Activated naive CD8-positive, alpha-beta T cell (primary cell): ENCODE measurements around the gene CST9.
"Not testable (repeated sequence)": the region's sequence is repeated elsewhere in the genome, so short reads cannot be mapped to it uniquely, and the experiment has no call there.

Experiments used
- H3K27ac Mint-ChIP-seq: one replicate; pipeline ENCODE4 v1.8.0; 2021; ENCODE audit warnings: mixed read lengths
- H3K27me3 Mint-ChIP-seq: one replicate; pipeline ENCODE4 v1.8.0; 2021; ENCODE audit warnings: mixed read lengths
- H3K36me3 Mint-ChIP-seq: one replicate; pipeline ENCODE4 v1.8.0; 2021; ENCODE audit warnings: mixed read lengths
- H3K4me1 Mint-ChIP-seq: one replicate; pipeline ENCODE4 v1.8.0; 2021; ENCODE audit warnings: low read depth, mixed read lengths
- H3K4me3 Mint-ChIP-seq: one replicate; pipeline ENCODE4 v1.8.0; 2021; ENCODE audit warnings: mild to moderate bottlenecking, mixed read lengths
- H3K9me3 Mint-ChIP-seq: one replicate; pipeline ENCODE4 v1.8.0; 2021; ENCODE audit warnings: low read depth, mixed read lengths

The CST9 gene

DNA sequence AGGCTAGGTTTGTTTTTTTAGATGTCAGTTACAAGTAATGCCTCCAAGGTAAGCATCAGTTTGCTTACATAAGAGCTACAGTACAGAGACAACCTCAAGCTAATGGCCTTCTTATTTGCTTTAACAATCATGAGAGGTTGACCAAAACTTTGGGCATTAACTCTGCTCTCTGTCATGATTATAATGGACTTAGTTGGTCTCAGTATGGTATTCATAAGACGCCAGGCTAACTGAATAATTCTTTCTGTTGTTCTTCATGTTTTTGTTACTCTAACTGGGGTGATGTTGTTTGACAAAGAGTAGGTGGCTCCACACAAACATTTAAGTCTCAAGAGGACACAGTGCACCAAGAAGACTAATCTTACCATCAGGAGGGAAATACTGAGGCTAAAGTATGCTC lies 9.8 kb downstream of the CST9 start:
- no peaks in the 10 kb centered on the region for H3K4me1 Mint-ChIP-seq
- H3K4me3 Mint-ChIP-seq: no peak overlapping the region
- no peaks in the 10 kb centered on the region for H3K9me3 Mint-ChIP-seq

DNA sequence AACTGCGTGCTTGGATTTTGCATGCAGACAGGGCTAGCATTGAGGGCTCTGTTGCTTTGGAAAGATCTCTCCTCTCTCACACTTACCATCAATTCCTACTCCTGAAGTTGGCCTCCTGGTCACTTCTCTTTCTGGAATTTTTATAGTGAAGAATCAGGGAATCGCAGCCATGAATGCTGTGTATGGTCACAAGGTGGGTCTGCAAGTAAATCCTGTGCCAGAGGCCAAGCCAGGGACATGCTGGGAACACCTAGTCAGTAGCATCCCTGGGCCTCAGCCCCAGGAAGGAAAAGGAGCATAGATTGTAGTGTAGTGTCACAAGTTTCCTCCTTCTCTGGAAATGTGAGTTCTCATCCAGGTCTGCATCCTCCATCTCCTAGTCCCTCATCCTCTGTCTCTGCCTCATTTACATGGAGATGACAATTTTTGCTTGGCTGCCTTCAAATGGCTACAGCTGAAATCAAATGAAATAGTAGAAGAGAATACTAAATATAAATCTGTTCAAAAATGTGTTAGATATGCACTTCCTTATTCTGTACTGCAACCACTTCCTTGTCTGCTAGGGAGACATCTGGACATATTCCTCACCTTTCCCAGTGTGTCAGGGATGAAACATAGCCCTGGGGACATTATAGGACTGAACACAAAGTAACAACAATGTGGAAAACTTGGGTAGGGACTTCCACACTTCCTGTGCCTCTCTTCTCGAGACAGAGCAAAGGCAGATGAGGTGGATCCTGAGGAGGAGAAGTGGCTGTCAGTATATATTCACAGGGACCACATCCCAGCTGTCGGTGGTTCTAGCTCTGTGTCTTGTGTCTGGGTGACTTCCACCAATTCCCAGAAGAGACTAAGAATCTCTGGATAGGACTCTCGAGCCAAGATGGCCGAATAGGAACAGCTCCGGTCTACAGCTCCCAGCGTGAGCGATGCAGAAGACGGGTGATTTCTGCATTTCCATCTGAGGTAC lies 17.0 kb downstream of the CST9 start:
- H3K27me3 Mint-ChIP-seq: peaks cover 9% of the 10 kb centered on the region
- H3K4me3 Mint-ChIP-seq: no peak overlapping the region
- H3K9me3 Mint-ChIP-seq: no peaks in the 10 kb centered on the region
- H3K27ac Mint-ChIP-seq: no peak overlapping the region
- no peaks in the 10 kb centered on the region for H3K4me1 Mint-ChIP-seq
- H3K36me3 Mint-ChIP-seq: no peaks in the 10 kb centered on the region

More for the DNA sequence above, 9.8 kb downstream of the CST9 start:
- H3K27ac Mint-ChIP-seq: no peak overlapping the region
- H3K27me3 Mint-ChIP-seq: no peaks in the 10 kb centered on the region
- H3K36me3 Mint-ChIP-seq: no peaks in the 10 kb centered on the region

DNA sequence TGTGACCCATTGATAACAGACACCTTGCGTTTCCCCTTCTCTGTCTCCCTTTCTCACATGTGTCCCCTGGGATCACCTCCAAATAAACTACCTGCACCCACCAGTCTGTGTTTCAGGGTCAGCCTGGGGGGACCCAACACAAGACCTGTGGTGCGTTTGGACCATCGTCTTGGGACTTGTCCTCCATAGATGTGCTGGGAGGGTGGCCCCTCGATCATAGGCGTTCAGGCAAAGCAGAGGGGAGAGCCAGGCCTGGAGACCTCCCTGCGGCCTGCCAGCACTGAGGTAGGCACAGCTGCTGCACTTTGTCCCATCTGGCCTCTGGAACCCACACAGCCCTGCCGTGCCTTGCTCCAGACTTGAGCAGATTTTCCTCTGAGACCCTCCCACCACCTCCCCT lies 18.1 kb downstream of the CST9 start:
- no peak overlapping the region for H3K27ac Mint-ChIP-seq
- no peaks in the 10 kb centered on the region for H3K4me1 Mint-ChIP-seq
- H3K4me3 Mint-ChIP-seq: no peak overlapping the region
- H3K9me3 Mint-ChIP-seq: no peaks in the 10 kb centered on the region
- no peaks in the 10 kb centered on the region for H3K36me3 Mint-ChIP-seq
- H3K27me3 Mint-ChIP-seq: peaks cover 11% of the 10 kb centered on the region

DNA sequence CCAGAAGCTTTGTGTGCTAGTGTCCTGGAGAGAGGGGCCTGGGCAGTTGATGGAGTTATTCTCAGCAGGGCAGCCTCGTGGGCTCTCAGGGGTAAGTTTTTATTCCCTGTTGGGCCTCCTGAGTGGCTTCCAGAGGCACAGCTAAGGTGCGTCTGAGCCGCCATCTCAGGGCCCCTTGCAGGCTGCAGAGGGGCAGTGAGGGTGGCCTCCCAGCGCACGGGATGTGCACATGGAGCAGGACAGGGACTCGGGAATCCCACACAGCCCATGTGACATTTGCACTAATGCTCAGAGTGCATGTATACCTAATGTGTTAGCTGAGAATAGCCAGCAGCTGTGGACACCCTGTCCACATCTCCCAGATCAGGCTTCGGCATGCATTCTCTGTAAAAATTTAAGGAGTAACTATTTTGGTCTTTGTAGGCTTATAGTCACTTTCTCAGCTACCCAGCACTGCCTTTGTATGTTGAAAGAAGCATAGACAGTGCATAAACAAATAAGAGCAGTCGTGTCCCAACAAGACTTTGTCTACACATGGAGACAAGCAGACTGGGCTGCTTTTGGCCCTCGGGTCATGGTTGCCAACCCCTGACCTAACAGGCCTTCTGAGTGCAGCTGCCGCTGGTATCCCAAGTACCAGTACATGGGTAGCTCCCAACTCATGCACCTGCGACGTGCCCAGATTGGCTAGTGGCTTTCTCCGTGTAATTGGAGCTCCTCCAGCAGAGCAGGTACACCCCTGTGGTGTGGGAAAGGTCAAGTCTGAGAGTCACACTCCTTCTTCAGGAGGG lies 18.8 kb downstream of the CST9 start:
- no peaks in the 10 kb centered on the region for H3K9me3 Mint-ChIP-seq
- H3K4me3 Mint-ChIP-seq: no peak overlapping the region
- no peak overlapping the region for H3K27ac Mint-ChIP-seq
- no peaks in the 10 kb centered on the region for H3K36me3 Mint-ChIP-seq
- H3K27me3 Mint-ChIP-seq: peaks cover 15% of the 10 kb centered on the region
- no peaks in the 10 kb centered on the region for H3K4me1 Mint-ChIP-seq

DNA sequence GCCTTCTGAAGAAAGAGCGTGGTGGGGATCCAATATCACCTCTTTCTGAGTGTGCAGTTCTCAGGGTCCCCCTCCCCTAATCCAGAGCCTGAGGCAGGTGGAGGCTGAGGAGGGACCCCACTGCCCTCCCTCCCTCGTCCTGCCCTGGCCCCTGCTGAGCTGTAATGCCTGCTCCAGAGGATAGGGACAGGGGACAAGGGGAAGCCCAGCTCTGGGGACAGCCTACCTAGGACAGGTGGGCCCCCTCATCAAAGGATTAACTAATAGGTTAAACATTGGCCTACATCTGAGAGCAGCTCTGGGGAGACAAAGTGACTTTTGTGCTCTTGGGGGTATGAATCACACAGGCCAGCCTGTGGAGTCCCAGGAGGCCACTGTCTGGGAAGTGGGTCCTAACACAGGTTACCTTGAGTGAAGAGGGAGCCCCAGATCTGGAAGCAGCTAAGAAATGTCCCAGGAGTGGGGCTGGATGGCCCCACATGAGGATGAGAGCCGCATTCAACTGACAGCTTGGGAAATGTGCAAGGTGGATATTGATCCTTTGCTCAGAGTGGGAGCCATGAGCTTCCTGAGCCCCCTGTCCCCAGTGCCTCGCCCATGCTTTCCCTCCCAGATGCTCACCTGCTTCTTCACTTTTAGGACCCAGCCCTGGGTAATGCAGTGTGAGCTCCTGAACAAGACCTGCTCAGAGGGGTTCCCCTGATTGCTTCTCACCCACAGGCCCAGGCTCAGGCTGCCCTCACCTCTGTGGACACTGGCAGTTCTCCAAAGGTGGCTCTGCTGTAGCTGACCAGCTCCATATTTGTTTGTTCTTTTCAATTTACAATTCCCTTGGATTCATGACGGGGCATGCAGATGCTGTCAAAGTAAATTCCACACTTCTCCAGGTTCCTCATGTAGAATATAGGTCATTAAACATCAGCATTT lies 19.6 kb downstream of the CST9 start:
- Mint-ChIP-seq H3K27me3 (peaks cover 17% of the 10 kb centered on the region), H3K4me3 (no peak overlapping the region), H3K36me3 (no peaks in the 10 kb centered on the region), H3K27ac (no peak overlapping the region), H3K4me1 (no peaks in the 10 kb centered on the region), H3K9me3 (no peaks in the 10 kb centered on the region)

DNA sequence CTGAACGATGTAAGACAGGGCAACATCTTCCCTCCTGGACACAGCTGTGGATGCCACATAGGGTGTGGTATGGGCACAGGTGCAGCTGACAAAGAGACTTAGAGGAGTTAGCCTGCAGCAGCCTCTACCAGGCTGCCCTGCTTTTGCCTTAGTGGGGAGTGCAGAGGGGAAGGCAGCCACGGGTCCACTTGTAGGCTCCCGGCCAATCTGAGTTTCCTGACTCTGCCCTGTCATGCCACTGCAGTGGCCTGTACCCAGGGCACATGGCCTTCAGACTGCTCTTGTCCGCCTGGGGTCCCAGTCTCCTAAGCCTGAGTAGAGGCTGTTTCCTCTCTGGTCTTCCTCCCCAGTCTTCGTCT lies 20.3 kb downstream of the CST9 start:
- no peaks in the 10 kb centered on the region for H3K4me1 Mint-ChIP-seq
- no peak overlapping the region for H3K4me3 Mint-ChIP-seq
- no peaks in the 10 kb centered on the region for H3K9me3 Mint-ChIP-seq
- peaks cover 18% of the 10 kb centered on the region for H3K27me3 Mint-ChIP-seq
- no peaks in the 10 kb centered on the region for H3K36me3 Mint-ChIP-seq
- H3K27ac Mint-ChIP-seq: no peak overlapping the region

DNA sequence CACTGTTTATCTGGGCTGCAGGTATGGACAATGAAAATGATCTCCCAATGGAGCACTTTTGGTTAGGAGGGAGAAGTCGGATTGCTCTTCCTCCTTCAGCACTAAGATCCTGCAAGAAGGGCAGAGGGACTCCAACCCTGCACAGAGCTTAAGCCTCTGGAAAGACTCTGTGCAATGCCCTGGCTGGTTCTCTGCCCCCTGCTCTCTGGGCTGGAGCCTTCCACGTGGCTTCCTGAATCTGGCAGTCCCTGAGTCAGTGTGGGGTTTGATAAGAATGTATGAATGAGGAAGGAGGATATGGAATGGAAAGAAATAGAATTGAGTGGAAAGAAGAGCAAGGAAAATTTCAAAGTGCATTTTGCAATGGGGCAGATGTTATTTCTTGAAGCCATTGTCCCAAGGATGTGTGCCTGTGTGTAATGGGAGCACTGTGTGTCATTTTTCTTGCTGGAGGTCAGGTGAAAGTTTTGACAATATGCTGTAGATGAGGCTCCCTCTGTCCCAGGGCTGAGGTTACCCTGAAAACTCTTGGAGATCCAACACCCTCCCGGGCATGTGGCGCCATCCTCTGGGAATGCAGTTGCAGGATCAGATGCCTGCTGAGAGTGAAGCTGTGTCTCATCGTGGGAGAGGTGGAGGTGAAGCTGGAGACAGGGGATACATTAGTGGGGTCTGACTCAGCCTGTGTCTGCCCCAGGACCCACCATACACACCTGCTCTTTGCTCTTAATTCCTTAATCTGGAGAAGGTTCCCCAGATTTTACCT lies 21.1 kb downstream of the CST9 start:
- H3K4me1 Mint-ChIP-seq: no peaks in the 10 kb centered on the region
- no peak overlapping the region for H3K4me3 Mint-ChIP-seq
- peaks cover 19% of the 10 kb centered on the region for H3K27me3 Mint-ChIP-seq
- H3K9me3 Mint-ChIP-seq: no peaks in the 10 kb centered on the region
- H3K27ac Mint-ChIP-seq: no peak overlapping the region
- H3K36me3 Mint-ChIP-seq: no peaks in the 10 kb centered on the region

DNA sequence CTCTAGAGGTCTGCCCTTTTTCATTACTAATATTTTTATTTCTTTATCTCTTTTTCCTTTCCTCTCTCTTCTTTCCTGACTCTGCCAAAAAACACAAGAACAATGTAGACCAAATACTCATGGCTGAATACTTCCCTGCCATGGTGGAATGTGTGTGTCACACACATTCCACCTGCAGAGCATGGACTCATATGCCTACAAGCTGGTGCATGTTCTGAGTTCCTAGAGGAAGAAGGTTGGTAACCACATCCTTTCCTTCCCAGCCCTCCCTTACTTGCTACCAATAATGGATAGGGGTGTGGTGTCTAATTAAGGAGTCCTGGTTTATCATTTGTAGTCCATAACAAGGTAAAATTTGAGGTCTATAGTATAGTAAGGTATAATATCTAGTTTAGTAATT lies 22.2 kb downstream of the CST9 start:
- Mint-ChIP-seq H3K27ac (no peak overlapping the region), H3K9me3 (no peaks in the 10 kb centered on the region), H3K27me3 (peaks cover 19% of the 10 kb centered on the region), H3K4me1 (no peaks in the 10 kb centered on the region), H3K4me3 (no peak overlapping the region), H3K36me3 (no peaks in the 10 kb centered on the region)

DNA sequence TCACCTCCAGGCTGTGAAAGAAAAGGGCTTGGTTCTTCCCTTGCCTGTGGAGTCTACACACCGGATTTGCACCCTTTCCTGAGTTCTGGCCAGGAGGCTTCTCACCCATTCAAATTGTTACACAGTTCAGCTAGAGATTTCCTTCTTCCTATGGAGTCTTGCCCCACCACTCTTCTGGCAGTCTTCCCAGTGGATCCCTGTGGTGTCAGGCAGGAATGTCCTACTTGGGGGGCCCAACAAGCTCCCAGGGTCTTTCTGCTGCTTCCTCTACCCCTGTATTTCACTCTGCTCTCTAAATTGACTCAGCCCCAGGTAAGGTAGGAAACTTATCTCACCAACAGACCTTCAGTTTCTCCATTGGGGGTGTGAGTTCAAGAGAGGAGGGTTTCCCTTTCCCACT lies 23.4 kb downstream of the CST9 start:
- H3K9me3 Mint-ChIP-seq: no peaks in the 10 kb centered on the region
- no peak overlapping the region for H3K27ac Mint-ChIP-seq
- H3K27me3 Mint-ChIP-seq: peaks cover 17% of the 10 kb centered on the region
- H3K4me1 Mint-ChIP-seq: no peaks in the 10 kb centered on the region
- H3K36me3 Mint-ChIP-seq: no peaks in the 10 kb centered on the region
- H3K4me3 Mint-ChIP-seq: no peak overlapping the region

DNA sequence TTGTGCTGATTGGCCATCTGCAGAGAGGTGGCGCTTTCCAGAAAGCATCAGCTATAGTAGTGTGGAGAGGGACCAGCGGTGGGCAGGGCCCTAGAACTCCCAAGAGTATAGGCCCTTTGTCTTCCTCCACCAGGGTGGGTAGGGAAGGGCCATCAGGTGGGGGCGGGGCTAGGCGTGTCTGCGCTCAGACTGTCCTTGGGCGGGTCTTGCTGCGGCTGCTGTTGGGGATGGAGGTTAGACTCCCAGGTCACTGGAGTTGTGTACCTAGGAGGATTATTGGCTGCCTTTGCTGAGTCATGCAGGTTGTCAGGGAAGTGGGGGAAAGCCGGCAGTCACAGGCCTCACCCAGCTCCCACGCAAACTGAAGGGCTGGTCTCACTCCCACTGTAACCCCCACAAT lies 23.9 kb downstream of the CST9 start:
- H3K36me3 Mint-ChIP-seq, H3K4me3 Mint-ChIP-seq, H3K4me1 Mint-ChIP-seq, H3K27ac Mint-ChIP-seq, H3K9me3 Mint-ChIP-seq: not testable (repeated sequence)
- peaks cover 17% of the 10 kb centered on the region for H3K27me3 Mint-ChIP-seq

DNA sequence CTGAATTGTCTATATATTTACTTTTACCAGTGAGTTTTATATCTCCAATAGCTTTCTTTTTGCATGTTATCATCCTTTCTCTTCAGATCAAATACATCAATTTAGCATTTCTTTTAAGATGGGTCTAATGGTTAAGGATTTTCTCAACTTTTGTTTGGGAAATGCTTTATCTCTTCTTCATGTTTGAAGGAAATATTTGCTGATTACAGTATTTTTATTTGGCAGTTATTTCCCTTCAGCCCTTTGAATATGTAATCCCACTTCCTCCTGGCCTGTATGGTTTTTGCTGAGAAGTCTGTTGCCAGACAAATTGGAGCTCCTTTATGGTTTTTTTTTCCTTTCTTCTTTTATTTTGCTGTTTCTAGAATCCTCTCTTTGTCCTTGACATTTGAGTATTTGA lies 30.7 kb downstream of the CST9 start:
- Mint-ChIP-seq H3K27ac (no peak overlapping the region), H3K36me3 (no peaks in the 10 kb centered on the region), H3K9me3 (peaks cover 5% of the 10 kb centered on the region), H3K4me1 (no peaks in the 10 kb centered on the region), H3K27me3 (peaks cover 5% of the 10 kb centered on the region), H3K4me3 (no peak overlapping the region)

DNA sequence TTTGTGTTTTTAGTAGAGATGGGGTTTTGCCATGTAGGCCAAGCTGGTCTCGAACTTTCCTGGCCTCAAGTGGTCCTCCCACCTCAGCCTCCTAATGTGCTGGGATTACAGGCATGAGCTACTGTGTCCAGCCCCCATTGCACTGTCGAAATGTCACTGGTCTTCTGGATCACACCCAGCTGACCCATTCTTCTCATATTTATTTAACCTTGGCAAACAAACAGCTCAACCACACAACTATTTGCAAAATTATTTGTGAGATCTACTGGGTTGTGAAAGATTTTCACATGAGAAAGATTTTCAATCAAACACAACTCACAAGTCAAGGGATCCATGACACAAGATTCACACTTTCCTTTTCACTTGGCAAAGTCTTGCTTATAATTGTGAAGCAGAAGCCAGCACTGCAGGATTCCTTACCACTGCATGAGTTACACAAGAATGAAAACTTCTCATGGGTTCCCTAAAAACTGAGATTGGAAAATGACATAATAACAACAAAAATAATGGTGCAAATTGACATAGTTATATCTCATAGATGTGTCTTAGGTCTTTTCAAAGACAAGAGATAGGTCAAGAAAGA lies 35.4 kb downstream of the CST9 start:
- Mint-ChIP-seq H3K27ac (no peak overlapping the region), H3K9me3 (peaks cover 5% of the 10 kb centered on the region), H3K36me3 (no peaks in the 10 kb centered on the region), H3K4me3 (no peak overlapping the region), H3K27me3 (peaks cover 4% of the 10 kb centered on the region), H3K4me1 (no peaks in the 10 kb centered on the region)

DNA sequence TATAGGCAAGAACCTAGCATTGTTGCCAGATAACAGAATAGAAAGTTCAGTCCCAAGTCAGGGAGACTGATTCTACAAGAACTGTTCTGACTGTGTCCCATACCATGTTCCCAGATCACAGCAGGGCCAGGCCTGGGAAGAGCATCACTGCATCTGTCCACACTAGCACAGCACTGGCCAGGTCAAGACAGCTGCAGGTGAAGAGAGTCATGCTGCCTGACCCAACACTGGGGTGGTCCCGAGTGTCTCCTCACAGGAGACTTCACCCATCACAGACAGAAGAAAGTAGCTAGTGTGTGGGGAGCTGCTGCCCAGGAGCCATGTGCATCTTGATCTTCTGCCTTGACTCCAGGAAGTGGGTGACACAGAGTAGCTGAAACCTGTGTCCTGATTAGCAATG lies 36.1 kb downstream of the CST9 start:
- Mint-ChIP-seq H3K27ac (no peak overlapping the region), H3K4me3 (no peak overlapping the region), H3K9me3 (peaks cover 4% of the 10 kb centered on the region), H3K27me3 (peaks cover 4% of the 10 kb centered on the region), H3K36me3 (no peaks in the 10 kb centered on the region), H3K4me1 (no peaks in the 10 kb centered on the region)

DNA sequence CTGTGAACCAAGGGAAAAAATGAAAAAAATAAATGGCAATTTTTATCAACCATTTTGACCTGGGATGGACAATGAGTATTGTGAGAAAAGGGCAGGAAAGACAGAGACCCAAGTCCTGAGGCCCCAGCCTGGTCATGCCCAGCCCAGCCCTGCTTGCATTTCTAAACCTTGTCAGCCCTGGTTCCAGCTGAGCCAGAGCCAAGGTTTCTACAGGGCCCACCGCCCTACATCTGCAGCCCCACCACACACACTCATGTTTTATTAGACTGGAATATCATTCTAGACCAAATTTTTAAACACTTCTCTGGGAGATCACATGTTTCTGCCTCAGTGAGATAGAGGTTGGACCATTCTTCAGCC lies 36.8 kb downstream of the CST9 start:
- no peak overlapping the region for H3K27ac Mint-ChIP-seq
- H3K4me3 Mint-ChIP-seq: no peak overlapping the region
- H3K9me3 Mint-ChIP-seq: no peaks in the 10 kb centered on the region
- H3K27me3 Mint-ChIP-seq: peaks cover 1% of the 10 kb centered on the region
- no peaks in the 10 kb centered on the region for H3K36me3 Mint-ChIP-seq
- no peaks in the 10 kb centered on the region for H3K4me1 Mint-ChIP-seq
